Measurements from ENCODE around the gene BLM.
"Not testable (repeated sequence)": the region's sequence is repeated elsewhere in the genome, so short reads cannot be mapped to it uniquely, and the experiment has no call there.

The BLM gene

DNA sequence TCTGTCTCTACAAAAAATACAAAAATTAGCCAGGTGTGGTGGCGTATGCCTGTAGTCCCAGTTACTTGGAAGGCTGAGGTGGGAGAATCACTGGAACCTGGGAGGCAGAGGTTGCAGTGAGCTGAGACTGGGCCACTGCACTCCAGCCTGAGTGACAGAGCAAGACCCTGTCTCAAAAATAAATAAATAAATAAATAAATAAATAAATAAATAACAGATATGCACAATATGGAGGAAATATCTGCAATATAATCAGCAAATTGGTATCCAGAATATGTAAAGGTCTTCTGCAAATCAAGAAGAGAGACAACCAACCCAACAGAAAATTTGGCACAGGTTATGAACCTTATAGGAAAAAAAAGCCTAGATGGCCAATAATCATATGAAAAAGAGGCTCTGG, 132.3 kb downstream of the BLM start:
- DNase-seq (ENCODE audit: low read depth) = not testable (repeated sequence)

DNA sequence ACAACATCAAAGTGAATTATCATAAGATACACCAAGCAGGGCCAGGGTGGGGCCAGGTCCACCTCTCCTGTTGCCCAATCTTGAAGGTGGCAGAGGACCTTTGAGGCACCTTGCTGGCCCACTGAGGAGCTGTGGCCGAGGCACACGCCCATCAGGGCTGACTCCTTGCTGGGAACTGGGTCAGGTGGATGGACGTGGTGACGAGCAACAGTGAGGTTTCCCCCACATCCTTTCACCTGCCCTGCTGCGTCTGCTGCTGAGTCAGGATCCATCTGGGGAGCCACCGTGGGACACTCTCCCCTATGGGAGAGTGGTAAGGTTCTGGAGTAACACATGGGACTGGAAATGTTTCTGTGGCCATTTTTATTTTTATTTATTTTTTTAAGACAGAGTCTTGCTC, 134.0 kb downstream of the BLM start:
- no peak for DNase-seq (ENCODE audit: low read depth)

DNA sequence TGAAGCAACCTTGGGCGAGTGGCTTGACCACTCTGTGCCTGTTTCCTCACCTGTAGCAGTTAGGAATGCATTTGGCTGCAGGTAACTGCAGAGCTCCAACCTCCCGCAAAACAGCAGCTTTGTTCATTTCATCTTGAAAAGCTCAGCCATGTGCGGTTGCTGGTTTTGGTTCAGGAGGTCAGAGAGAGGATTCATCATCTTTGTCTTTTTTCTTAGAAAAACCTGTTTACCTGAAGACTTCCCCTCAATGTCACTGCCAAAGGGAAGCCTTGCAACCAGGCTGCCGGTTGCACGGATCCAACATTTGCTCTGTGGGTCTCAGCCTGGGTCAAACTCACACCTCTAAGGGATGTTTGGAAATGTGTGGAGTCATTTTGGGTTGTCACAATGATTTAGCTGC, 134.8 kb downstream of the BLM start:
- no peak for DNase-seq (ENCODE audit: low read depth)

DNA sequence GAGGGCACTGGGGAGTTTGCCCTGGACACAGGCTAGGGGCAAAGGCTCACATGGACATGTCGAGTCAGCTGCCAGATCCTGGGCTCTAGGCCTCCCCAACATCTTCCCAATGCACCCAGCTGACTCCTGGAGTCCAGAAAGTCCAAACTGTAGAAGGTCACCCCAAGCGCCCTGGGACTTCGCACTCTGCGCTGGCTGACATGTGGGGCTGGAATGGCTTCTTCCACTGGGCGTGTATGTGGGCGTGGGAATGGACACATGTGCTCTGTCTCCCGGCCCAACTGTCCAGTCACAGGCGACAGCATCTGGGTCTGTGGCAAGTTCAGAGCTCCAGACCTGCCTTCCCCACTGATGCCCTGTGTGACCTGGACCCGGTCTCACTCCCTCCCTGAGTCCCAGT, 138.0 kb downstream of the BLM start:
- no peak for DNase-seq (ENCODE audit: low read depth)

DNA sequence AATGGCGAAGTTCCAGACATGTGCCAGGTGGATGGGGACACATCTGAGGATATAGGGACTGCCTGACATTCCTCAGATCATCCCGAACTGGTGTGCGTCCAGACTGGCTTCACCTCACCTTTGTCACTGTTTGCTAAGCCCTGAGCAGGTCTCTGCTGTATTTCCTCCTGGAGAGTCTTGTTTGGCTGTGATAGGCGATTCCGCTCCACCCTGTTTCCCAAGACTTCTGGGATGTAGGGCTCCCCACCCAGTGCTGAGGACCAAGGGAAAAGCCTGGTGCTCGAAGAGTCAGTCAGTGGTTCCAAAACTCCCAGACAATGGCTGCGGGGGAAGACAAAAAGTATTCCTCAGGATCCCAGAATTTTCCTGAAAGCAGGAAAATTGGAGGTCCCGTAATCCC, 140.2 kb downstream of the BLM start:
- DNase-seq (ENCODE audit: low read depth) = no peak

DNA sequence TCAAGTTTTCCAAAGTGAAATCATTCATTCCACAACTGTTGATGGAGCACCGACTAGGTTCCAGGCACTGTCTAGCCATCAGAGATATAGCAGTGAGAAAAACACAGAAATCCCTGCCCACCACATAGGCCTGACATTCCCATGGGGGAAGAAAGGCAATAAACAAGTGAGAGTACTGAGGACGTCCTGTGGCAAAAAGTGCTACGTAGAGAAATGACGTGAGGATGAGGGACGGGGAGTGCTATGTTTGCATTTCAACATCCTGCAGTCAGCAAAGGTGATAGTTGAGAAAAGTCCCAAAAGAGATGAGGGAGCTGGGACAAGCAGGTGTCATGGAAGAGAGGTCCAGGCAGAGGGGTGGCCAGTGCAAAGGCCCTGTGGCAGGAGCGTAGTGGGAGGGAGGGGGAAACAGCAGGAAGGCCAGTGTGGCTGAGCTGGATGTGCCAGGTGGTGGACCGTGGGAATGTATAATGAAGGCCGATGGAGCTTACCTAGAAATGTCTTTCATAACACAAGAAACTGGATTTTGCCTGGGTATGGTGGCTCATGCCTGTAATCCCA, 140.8 kb downstream of the BLM start:
- no peak for DNase-seq (ENCODE audit: low read depth)

DNA sequence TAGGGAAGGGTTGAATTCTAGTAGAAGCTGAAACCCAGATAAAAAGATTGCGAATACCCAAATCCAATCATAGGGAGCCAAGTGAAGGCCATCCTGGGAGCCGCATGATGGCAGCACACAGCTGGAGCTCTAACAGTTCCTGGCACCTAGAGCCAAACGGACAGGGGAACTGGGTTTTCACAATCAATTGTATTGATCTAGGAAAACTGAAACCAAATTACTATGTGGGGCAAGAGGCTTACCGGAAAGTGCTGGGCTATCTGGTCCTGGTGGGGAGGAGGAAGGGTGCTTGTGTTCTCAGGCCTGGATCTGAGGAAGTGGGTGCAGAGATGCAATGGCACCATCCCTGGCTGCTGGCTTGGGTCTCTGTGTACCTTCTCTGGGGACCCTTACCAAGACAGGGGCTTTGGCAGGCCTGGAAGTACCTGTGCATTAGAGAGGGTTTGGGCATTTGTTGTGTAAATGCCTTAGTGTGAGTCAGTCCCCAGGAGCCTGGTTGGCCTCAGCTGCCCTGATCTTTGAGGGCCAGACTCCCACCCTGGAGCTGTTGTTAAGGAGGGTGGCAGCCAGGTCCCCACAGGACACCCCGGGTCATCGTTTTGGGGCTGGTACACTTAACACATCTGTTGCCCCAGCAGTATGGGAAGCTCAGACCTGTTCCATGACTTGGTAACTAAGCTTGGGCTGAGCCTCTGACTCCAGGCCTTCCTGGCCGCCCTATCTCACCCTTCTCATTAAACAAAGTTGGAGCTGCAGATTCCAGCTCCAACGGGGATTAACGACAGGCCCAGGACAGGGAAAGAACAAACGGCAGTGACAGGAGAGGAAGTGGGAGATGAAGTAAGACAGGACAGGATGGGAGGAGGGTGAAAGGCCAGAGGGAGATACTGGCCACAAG, 142.3 kb downstream of the BLM start:
- DNase-seq (ENCODE audit: low read depth) = no peak

DNA sequence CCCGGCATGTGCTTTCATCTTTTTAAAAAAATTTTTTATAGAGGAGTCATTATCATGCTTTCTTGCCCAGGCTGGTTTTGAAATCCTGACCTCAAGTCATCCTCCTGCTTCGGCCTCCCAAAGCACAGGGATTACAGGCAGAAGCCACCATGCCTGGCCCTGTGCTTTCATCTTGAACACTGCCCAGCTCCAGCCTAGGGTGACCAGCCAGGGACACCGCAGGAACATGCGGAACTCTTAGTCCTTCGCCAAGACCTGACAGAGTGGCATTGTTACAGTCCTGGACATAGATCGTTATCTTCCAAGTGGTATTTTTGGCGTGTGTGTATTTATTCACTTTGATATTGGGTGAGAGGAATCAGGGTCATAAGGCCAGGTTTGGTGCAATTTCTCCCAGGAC, 143.3 kb downstream of the BLM start:
- no peak for DNase-seq (ENCODE audit: low read depth)

DNA sequence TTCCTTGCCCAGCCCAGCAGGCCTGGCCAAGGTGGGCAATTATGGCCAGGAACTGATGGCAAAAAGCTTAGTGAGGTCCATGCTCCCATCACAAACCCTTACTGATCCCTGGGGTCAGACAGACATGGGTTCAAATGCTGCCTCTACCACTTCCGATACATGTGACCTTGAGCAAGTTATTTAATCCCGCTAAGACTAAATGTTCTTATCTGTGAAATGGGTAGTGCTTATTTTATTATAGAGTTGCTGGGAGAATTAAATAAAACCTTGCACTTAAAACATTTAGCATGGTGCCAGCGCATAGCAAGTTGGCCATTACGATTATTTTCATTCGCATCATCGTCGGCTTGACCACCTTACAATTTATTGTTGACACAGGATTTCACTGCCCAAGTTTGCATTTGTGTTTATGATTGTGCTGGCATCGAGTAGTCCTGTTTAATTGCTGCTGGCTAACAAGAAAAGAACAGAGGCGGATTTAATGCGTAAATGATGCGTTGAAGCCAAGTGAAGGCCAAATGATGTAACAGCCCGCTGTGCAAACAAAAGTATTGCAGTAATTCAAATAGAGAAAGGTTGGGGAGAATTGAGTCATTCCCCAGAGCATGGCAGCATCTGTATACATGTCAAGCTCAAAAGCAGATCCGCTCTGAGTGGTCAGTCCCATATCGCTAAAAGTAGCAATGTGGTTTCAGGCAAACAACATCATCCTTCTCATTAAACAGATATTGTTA, 144.0 kb downstream of the BLM start:
- no peak for DNase-seq (ENCODE audit: low read depth)

DNA sequence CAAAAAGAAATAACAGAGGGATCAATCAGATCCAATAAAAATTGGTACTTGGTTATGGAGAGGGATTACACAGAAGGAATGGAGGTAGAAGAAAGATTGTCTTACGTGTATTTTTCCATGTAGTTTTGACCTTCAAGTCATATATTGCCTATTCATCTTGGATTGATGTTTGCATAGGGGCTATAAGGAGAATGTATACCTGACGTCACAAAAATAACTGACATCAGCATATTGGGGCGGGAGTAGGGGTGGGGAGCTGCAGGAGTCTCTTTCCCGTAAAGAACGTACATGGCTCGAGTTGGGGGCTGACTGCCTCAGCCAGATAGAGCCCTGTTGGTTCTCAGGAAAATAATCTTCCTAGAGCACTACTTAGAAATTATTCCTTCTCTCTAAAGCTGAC, 145.3 kb downstream of the BLM start:
- no peak for DNase-seq (ENCODE audit: low read depth)

DNA sequence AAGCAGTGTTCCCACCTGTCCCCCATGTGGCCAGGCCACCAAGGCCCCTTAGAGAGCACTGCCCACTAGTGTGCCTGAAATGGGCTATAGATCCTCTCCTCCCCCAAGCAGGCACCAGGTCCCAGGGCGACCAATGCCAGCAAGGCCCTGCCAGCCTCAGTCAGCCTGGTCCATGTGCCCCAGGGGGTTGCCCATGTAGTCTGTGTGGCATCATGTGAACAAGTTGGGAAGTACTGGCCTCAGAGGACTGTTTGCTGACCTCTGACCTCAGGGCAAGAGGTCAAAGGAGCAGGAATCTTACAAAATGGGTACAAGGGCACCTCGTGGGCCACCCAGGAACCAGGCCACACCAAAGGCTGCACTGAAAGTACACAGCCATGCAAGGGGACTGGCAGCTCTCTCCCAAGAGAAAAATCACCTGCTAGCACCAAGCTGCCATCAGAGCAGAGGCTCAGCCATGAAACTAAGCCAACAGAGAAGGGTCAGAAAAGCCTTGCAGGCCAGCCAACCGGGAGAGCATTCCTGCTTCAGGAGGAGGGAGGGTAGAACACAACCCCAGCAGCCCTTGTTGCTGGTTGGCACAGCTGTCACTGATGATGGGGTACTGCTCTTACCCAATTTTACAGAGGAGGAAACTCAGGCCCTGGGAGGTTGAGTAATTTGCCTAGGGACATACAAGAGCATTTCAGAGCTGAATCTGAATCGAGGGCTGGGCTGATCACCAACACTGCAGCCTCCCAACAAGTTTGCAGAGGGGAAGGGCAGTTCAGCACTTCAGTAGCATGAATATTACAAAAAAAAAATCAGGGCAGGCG, 146.0 kb downstream of the BLM start:
- no peak for DNase-seq (ENCODE audit: low read depth)

DNA sequence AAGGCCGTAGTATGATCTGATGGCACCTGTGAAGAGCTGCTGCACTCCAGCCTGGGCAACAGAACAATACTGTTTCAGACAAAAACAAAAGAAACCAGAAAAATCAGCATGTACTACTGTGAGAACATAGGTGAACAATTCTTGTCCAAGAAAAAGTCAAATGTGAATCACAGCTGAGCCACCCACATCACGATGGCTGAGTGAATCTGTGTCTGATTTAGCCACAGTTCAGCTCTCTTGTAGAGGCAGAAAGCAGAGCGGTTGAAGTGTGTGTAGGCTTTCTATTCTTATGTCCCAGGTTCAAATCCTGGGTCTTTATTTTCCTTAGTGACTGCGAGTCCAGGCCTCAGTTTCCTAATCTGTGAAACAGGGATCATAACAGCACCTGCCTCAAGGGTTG, 146.8 kb downstream of the BLM start:
- no peak for DNase-seq (ENCODE audit: low read depth)

DNA sequence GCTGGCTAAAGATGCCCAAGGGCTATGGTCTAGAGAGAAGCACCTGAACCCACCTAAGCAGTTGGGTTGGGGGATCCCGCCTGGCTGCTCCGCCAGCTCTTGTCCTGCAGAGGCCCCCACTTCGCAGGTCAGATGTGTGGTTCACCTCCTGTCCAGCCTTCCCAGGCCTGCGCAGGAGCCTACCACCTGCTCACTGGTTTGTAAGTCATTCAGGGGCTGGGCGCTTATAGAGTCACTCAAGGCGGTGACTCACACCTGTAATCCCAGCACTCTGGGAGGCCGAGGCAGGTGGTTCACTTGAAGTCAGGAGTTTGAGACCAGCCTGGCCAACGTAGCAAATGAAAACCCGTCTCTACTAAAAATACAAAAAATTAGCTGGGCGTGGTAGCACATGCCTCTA, 147.4 kb downstream of the BLM start:
- no peak for DNase-seq (ENCODE audit: low read depth)

DNA sequence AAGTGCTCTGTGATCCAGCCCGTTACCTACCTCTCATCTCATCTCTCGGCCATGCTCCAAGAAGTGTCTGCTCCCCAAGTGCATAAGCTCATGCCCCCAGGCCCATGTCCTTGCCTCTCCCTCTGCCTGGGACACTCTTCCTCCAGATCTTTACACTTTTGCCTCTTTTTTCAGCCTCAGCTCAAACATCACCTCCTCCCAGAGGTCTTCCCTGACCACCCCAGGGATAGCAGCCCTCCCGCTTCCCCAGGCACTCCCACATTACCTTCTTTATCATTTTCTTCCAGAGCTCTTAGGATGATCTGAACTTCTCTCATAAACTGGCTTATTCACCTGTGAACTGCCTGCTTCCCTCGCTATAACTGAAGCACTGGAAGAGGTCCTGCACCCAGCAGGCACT, 148.6 kb downstream of the BLM start:
- no peak for DNase-seq (ENCODE audit: low read depth)

All from GM04504 (cell line).